ENCODE data around the gene IL1RAPL2.

Gene IL1RAPL2

GRCh38 chrX:105299286-105299685 is 733.3 kb downstream of the IL1RAPL2 start:
- no peak for TF ChIP-seq NFIC (IDR thresholded peaks at IDR 0.05)
- no peak for TF ChIP-seq EP300 (IDR thresholded peaks at IDR 0.05; ENCODE audit: borderline replicate concordance)
- TF ChIP-seq, protein P1, sequence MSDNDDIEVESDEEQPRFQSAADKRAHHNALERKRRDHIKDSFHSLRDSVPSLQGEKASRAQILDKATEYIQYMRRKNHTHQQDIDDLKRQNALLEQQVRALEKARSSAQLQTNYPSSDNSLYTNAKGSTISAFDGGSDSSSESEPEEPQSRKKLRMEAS (IDR thresholded peaks at IDR 0.05): no peak
- TF ChIP-seq, protein P2, sequence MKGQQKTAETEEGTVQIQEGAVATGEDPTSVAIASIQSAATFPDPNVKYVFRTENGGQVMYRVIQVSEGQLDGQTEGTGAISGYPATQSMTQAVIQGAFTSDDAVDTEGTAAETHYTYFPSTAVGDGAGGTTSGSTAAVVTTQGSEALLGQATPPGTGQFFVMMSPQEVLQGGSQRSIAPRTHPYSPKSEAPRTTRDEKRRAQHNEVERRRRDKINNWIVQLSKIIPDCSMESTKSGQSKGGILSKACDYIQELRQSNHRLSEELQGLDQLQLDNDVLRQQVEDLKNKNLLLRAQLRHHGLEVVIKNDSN (IDR thresholded peaks at IDR 0.05): no peak
- no peak for TF ChIP-seq CEBPB (IDR thresholded peaks at IDR 0.05)
- no peak for TF ChIP-seq TCF12 (IDR thresholded peaks at IDR 0.05; ENCODE audit: low read depth)
- TF ChIP-seq FOXM1 (IDR thresholded peaks at IDR 0.05; ENCODE audit: borderline replicate concordance, low read depth): no peak
- no peak for TF ChIP-seq RAD21 (IDR thresholded peaks at IDR 0.05; ENCODE audit: low read depth)
- TF ChIP-seq TAF1 (IDR thresholded peaks at IDR 0.05; ENCODE audit: low read depth): no peak
- TF ChIP-seq REST (IDR thresholded peaks at IDR 0.05; ENCODE audit: low read depth): no peak

DNA sequence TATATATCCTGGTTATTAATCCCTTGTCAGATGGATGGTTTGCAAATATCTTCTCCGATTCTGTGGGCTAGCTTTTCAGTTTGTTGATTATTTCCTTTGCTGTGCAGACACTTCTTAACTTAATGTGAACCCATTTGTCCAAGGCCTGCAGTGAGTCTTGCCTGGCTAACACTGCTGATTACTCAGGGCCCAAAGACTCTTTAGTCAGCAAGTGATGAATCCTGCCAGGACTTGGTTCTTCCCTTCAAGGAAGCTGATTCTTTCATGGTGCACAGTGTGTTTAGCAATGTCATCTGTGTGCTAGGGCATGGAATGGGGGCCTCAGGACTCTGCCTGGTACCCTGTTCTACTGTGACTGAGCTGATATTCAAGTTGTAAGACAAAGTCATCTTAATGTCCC is 736.2 kb downstream of the IL1RAPL2 start:
- no peak for TF ChIP-seq NFIC (IDR thresholded peaks at IDR 0.05)
- no peak for TF ChIP-seq CREB1 (IDR thresholded peaks at IDR 0.05; ENCODE audit: low read depth)
- TF ChIP-seq, protein P1 (IDR thresholded peaks at IDR 0.05): no peak
- no peak for TF ChIP-seq TEAD4 (IDR thresholded peaks at IDR 0.05)
- no peak for TF ChIP-seq TCF12 (IDR thresholded peaks at IDR 0.05; ENCODE audit: low read depth)
- TF ChIP-seq ZBTB7A (IDR thresholded peaks at IDR 0.05; ENCODE audit: low read depth): no peak
- TF ChIP-seq YY1 (IDR thresholded peaks at IDR 0.05; ENCODE audit: low read depth): no peak
- no peak for TF ChIP-seq TAF1 (IDR thresholded peaks at IDR 0.05; ENCODE audit: low read depth)
- no peak for TF ChIP-seq EP300 (IDR thresholded peaks at IDR 0.05; ENCODE audit: borderline replicate concordance)
- no peak for TF ChIP-seq FOXM1 (IDR thresholded peaks at IDR 0.05; ENCODE audit: borderline replicate concordance, low read depth)

- TF ChIP-seq CREB1 (IDR thresholded peaks at IDR 0.05; ENCODE audit: low read depth): no peak
- no peak for TF ChIP-seq FOXM1 (IDR thresholded peaks at IDR 0.05; ENCODE audit: borderline replicate concordance, low read depth)
- TF ChIP-seq, protein P1 (IDR thresholded peaks at IDR 0.05): no peak
- TF ChIP-seq TEAD4 (IDR thresholded peaks at IDR 0.05): no peak
- no peak for TF ChIP-seq TCF12 (IDR thresholded peaks at IDR 0.05; ENCODE audit: low read depth)
- TF ChIP-seq EGR1 (IDR thresholded peaks at IDR 0.05): no peak
- TF ChIP-seq EP300 (IDR thresholded peaks at IDR 0.05; ENCODE audit: borderline replicate concordance): no peak
- TF ChIP-seq CEBPB (IDR thresholded peaks at IDR 0.05): no peak
- no peak for TF ChIP-seq REST (IDR thresholded peaks at IDR 0.05; ENCODE audit: low read depth)
- TF ChIP-seq YY1 (IDR thresholded peaks at IDR 0.05; ENCODE audit: low read depth): no peak
- no peak for TF ChIP-seq ZBTB7A (IDR thresholded peaks at IDR 0.05; ENCODE audit: low read depth)
- no peak for TF ChIP-seq RAD21 (IDR thresholded peaks at IDR 0.05; ENCODE audit: low read depth)
- TF ChIP-seq, protein P2 (IDR thresholded peaks at IDR 0.05): no peak
- TF ChIP-seq NFIC (IDR thresholded peaks at IDR 0.05): no peak
- no peak for TF ChIP-seq TAF1 (IDR thresholded peaks at IDR 0.05; ENCODE audit: low read depth)
These were observed 741.8 kb downstream of the IL1RAPL2 start for GRCh38 chrX:105307762-105308161.

GRCh38 chrX:105313596-105313995 is 747.6 kb downstream of the IL1RAPL2 start:
- TF ChIP-seq ZBTB7A (IDR thresholded peaks at IDR 0.05; ENCODE audit: low read depth) (no peak), YY1 (IDR thresholded peaks at IDR 0.05; ENCODE audit: low read depth) (no peak)

- TF ChIP-seq, protein P2 (IDR thresholded peaks at IDR 0.05): no peak
- TF ChIP-seq TEAD4 (IDR thresholded peaks at IDR 0.05) (no peak), EGR1 (IDR thresholded peaks at IDR 0.05) (no peak), TCF12 (IDR thresholded peaks at IDR 0.05; ENCODE audit: low read depth) (no peak), RAD21 (IDR thresholded peaks at IDR 0.05; ENCODE audit: low read depth) (no peak), EP300 (IDR thresholded peaks at IDR 0.05; ENCODE audit: borderline replicate concordance) (no peak), TAF1 (IDR thresholded peaks at IDR 0.05; ENCODE audit: low read depth) (no peak), FOXM1 (IDR thresholded peaks at IDR 0.05; ENCODE audit: borderline replicate concordance, low read depth) (no peak), CEBPB (IDR thresholded peaks at IDR 0.05) (no peak)
- TF ChIP-seq, protein P1 (IDR thresholded peaks at IDR 0.05): no peak
These were observed 748.5 kb downstream of the IL1RAPL2 start for GRCh38 chrX:105314458-105314857.
